NCI-H2227 treated with DMSO at 0.1 percent for 48 hours (cell line): Measurements from ENCODE around the gene FAR1.

Experiments
- DNase-seq: peaks from one replicate; lab custom pipeline; 2025; lab: John Stamatoyannopoulos, UW

The FAR1 gene

DNA sequence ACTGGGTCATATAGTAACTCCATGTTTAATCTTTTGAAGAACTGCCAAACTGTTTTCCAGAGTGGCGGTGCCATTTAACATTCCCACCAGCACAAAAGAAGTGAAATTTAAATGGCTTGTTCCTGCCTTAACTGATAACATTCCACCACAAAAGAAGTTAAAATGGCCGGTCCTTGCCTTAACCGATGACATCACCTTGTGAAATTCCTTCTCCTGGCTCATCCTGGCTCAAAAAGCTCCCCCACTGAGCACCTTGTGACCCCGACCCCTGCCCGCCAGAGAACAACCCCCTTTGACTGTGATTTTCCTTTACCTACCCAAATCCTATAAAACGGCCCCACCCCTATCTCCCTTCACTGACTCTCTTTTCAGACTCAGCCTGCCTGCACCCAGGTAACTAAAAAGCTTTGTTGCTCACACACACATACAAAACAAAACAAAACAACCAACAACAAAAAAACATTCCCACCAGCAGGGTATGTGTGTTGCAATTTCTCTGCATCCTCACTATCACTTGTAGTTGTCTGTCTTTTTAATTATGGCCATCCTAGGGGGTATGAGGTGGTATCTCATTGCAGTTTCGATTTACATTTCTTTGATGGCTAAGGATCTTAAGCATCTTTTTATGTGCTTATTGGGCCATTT lies 109.0 kb downstream of the FAR1 start:
- DNase-seq, result no peak

DNA sequence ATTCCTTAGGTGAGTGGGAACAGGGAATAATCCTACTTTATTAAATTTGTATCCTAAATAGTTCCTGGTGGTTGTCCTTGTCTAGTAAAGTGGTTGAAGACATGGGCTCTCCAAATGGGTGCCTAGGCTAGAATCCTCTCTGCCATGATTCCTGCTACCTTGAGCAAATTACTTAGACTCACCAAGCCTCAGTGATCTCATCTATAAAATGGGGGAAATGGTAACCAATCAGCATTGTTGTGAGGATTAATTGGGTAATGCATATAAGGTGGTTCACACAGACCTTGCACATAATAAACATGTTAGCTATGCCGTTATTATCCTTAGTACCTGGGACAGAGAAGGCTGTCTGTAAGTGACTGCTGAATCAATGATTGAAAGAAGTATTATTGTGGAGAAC lies 109.9 kb downstream of the FAR1 start:
- no peak for DNase-seq

DNA sequence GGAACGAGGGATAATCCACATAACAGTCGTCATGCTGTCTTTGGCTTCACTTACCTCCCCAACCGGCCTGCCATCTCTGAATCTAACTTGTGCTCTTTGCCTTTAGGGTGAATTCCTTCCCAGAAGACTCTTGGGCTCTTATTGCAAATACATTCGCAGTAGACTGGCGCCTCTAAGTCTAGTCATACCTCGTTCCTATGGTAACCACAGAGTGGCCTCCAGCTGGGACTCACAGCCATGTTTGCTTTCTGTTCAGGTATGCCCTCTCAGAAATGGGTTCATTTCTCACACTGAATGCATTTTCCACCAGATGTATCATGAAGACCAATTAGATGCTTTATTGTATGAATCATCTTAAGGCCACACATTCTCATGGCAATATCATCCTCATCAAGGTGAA lies 112.7 kb downstream of the FAR1 start:
- no peak for DNase-seq
